HepG2 (cell line): ENCODE measurements around the gene ZNF277. TPM values are rescaled to one million over a fixed set of nuclear protein-coding genes. Genes with fewer than 3 reads are reported as not detected.
A peak's percentile ranks its signal among the peaks of the same experiment; 100 is the strongest.

ENCODE experiments used
- IRF2 ChIP-seq: IDR thresholded peaks from 2 replicates; pipeline ENCODE4 v1.6.1; 2018; ENCODE audit warnings: missing genetic modification reagents, missing compliant biosample characterization
- KDM6A ChIP-seq: IDR thresholded peaks from 2 replicates; pipeline ENCODE4 v1.6.1; 2016; ENCODE audit warnings: low read depth
- NCOA5 ChIP-seq: sonication (generic); formaldehyde crosslinking; IDR thresholded peaks from 2 replicates; pipeline ENCODE4 v1.4.0; 2020; ENCODE audit warnings: missing genetic modification reagents
- NFRKB ChIP-seq: fragments of 450-650 bp; IDR thresholded peaks from 2 replicates; pipeline ENCODE4 v1.6.1; 2017
- ONECUT2 ChIP-seq: sonication (generic); formaldehyde crosslinking; IDR thresholded peaks from 2 replicates; pipeline ENCODE4 v1.4.0; 2020; ENCODE audit warnings: missing genetic modification reagents
- PHF5A ChIP-seq: IDR thresholded peaks from one replicate; pipeline ENCODE4 v1.6.1; 2018; ENCODE audit warnings: low read depth, missing genetic modification reagents; ENCODE audit not compliant: unreplicated experiment
- SALL1 ChIP-seq: sonication (generic); formaldehyde crosslinking; IDR thresholded peaks from 2 replicates; pipeline ENCODE4 v1.8.0; 2022; ENCODE audit warnings: mild to moderate bottlenecking, missing genetic modification reagents
- U2AF1 ChIP-seq: fragments of 200-400 bp; formaldehyde crosslinking; optimal IDR thresholded peaks from 2 replicates; pipeline ENCODE3; 2017; ENCODE audit warnings: mild to moderate bottlenecking, low read depth, low read length
- ZBTB20 ChIP-seq: sonication (generic); formaldehyde crosslinking; IDR thresholded peaks from 2 replicates; pipeline ENCODE4 v1.8.1; 2023; ENCODE audit warnings: missing genetic modification reagents, low read depth, mild to moderate bottlenecking, borderline replicate concordance
- ZEB1 ChIP-seq: IDR thresholded peaks from 2 replicates; pipeline ENCODE4 v1.6.1; 2012; ENCODE audit warnings: mild to moderate bottlenecking, low read depth, inconsistent platforms; ENCODE audit not compliant: insufficient replicate concordance
- ZKSCAN5 ChIP-seq: sonication (generic); formaldehyde crosslinking; IDR thresholded peaks from 2 replicates; pipeline ENCODE4 v1.5.1; 2020; ENCODE audit warnings: mild to moderate bottlenecking, missing genetic modification reagents
- ZSCAN30 ChIP-seq: sonication (generic); formaldehyde crosslinking; IDR thresholded peaks from 2 replicates; pipeline ENCODE4 v1.5.0; 2020; ENCODE audit warnings: mild to moderate bottlenecking, missing genetic modification reagents
- polyA plus RNA-seq, 8 experiments: library from polyadenylated mRNA; depleted of rRNA in 3 of 8; stranded (reverse) in 7 of 8; unstranded in 1 of 8; fragments of >200 nt; fragmentation: Illumina TruSeq in 4 of 8; extraction: Trizol in 4 of 8; gene quantifications; 2 replicates each; pipeline versions ENCODE4 v1.2.1 to v1.2.3, GENCODE V29; 2011 to 2016; ENCODE audit warnings: low read depth in 4 of 8, missing spikeins in 1 of 8, mixed read lengths in 1 of 8; ENCODE audit not compliant: insufficient read depth in 1 of 8
- total RNA-seq, 5 experiments: library from RNA; depleted of rRNA; stranded (reverse); fragments of >200 nt; fragmentation: Illumina TruSeq; extraction: Trizol; gene quantifications; 2 replicates each; pipeline ENCODE4 v1.2.3, GENCODE V29; 2016; ENCODE audit warnings: low read depth in 1 of 5
- TF ChIP-seq, protein P1 (sequence below): sonication (generic); formaldehyde crosslinking; IDR thresholded peaks from 2 replicates; pipeline ENCODE4 v1.5.0; 2020; ENCODE audit warnings: mild to moderate bottlenecking, missing genetic modification reagents, borderline replicate concordance
- TF ChIP-seq, protein P2 (sequence below): sonication (generic); formaldehyde crosslinking; IDR thresholded peaks from 2 replicates; pipeline ENCODE4 v1.8.1; 2023; ENCODE audit warnings: mild to moderate bottlenecking, missing genetic modification reagents, borderline replicate concordance
- TF ChIP-seq, protein P3 (sequence below): sonication (generic); formaldehyde crosslinking; conservative IDR thresholded peaks from 2 replicates; pipeline ENCODE4 v1.8.1; 2023; ENCODE audit warnings: missing genetic modification reagents
- TF ChIP-seq, protein P4 (sequence below): fragments of 450-650 bp; IDR thresholded peaks from 2 replicates; pipeline ENCODE4 v1.6.1; 2017
- TF ChIP-seq, protein P5 (sequence below): sonication (generic); formaldehyde crosslinking; IDR thresholded peaks from 2 replicates; pipeline ENCODE4 v1.4.0; 2020; ENCODE audit warnings: mild to moderate bottlenecking, missing genetic modification reagents
- TF ChIP-seq, protein P6 (sequence below): IDR thresholded peaks from 2 replicates; pipeline ENCODE4 v1.6.1; 2018; ENCODE audit warnings: missing genetic modification reagents, mild to moderate bottlenecking, missing compliant biosample characterization
- TF ChIP-seq, protein P7 (sequence below): sonication (generic); formaldehyde crosslinking; IDR thresholded peaks from 2 replicates; pipeline ENCODE4 v1.4.0; 2020; ENCODE audit warnings: missing genetic modification reagents, borderline replicate concordance

The ZNF277 gene
- total and polyA plus RNA-seq, 2 of the 13 experiments (the other 11 are each of a cell fraction or from before 2014, with no cell fraction given), result 29.1 to 30.1 TPM

DNA sequence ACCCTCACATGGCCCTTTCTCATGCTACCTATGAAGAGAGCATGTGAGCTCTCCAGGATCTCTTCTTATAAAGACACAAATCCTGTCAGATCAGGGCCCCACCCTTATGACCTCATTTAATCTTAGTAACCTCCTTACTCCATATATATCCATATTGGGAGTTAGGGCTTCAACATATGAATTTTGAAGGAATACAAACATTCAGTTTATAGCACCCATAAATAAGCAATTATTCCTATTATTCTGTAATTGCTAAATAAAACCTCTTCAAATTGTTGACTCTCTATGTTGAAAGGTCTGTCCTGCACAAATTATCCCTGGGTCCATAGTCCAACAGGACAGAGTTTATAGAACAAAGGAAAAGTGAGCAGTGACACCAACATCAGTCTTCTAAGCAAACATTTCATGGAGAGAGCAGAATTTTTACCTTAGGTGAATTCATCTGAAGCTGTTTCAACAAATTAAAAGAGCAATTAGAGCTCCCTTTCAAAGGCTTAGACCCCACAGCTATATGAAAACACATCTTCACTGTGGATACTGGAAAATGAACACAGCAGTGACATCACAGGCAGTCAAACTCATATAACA lies 12.5 kb upstream of the ZNF277 start (continued):
- TF ChIP-seq, protein P1, sequence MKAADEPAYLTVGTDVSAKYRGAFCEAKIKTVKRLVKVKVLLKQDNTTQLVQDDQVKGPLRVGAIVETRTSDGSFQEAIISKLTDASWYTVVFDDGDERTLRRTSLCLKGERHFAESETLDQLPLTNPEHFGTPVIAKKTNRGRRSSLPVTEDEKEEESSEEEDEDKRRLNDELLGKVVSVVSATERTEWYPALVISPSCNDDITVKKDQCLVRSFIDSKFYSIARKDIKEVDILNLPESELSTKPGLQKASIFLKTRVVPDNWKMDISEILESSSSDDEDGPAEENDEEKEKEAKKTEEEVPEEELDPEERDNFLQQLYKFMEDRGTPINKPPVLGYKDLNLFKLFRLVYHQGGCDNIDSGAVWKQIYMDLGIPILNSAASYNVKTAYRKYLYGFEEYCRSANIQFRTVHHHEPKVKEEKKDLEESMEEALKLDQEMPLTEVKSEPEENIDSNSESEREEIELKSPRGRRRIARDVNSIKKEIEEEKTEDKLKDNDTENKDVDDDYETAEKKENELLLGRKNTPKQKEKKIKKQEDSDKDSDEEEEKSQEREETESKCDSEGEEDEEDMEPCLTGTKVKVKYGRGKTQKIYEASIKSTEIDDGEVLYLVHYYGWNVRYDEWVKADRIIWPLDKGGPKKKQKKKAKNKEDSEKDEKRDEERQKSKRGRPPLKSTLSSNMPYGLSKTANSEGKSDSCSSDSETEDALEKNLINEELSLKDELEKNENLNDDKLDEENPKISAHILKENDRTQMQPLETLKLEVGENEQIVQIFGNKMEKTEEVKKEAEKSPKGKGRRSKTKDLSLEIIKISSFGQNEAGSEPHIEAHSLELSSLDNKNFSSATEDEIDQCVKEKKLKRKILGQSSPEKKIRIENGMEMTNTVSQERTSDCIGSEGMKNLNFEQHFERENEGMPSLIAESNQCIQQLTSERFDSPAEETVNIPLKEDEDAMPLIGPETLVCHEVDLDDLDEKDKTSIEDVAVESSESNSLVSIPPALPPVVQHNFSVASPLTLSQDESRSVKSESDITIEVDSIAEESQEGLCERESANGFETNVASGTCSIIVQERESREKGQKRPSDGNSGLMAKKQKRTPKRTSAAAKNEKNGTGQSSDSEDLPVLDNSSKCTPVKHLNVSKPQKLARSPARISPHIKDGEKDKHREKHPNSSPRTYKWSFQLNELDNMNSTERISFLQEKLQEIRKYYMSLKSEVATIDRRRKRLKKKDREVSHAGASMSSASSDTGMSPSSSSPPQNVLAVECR, result no peak
- TF ChIP-seq IRF2 (CRISPR knock-in tag) (peak; percentile 67; the same call in 1 of the 2 replicates), ZBTB20 (peak; percentile 63; the same call in 1 of the 2 replicates), NFRKB (no peak), U2AF1 (no peak), KDM6A (peak; percentile 81; the same call in 1 of the 2 replicates), ZKSCAN5 (CRISPR knock-in tag) (no peak), ZEB1 (no peak), PHF5A (CRISPR knock-in tag) (no peak), NCOA5 (no peak), ZSCAN30 (no peak), ONECUT2 (CRISPR knock-in tag) (no peak), SALL1 (CRISPR knock-in tag) (peak; percentile 38; the same call in 1 of the 2 replicates)
- TF ChIP-seq, protein P2, sequence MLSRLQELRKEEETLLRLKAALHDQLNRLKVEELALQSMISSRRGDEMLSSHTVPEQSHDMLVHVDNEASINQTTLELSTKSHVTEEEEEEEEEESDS (CRISPR knock-in tag), result no peak
- TF ChIP-seq, protein P3, sequence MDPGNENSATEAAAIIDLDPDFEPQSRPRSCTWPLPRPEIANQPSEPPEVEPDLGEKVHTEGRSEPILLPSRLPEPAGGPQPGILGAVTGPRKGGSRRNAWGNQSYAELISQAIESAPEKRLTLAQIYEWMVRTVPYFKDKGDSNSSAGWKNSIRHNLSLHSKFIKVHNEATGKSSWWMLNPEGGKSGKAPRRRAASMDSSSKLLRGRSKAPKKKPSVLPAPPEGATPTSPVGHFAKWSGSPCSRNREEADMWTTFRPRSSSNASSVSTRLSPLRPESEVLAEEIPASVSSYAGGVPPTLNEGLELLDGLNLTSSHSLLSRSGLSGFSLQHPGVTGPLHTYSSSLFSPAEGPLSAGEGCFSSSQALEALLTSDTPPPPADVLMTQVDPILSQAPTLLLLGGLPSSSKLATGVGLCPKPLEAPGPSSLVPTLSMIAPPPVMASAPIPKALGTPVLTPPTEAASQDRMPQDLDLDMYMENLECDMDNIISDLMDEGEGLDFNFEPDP (CRISPR knock-in tag), result no peak
- TF ChIP-seq, protein P4, sequence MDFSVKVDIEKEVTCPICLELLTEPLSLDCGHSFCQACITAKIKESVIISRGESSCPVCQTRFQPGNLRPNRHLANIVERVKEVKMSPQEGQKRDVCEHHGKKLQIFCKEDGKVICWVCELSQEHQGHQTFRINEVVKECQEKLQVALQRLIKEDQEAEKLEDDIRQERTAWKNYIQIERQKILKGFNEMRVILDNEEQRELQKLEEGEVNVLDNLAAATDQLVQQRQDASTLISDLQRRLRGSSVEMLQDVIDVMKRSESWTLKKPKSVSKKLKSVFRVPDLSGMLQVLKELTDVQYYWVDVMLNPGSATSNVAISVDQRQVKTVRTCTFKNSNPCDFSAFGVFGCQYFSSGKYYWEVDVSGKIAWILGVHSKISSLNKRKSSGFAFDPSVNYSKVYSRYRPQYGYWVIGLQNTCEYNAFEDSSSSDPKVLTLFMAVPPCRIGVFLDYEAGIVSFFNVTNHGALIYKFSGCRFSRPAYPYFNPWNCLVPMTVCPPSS, result no peak
- TF ChIP-seq, protein P5, sequence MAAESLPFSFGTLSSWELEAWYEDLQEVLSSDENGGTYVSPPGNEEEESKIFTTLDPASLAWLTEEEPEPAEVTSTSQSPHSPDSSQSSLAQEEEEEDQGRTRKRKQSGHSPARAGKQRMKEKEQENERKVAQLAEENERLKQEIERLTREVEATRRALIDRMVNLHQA (CRISPR knock-in tag), result no peak
- TF ChIP-seq, protein P6, sequence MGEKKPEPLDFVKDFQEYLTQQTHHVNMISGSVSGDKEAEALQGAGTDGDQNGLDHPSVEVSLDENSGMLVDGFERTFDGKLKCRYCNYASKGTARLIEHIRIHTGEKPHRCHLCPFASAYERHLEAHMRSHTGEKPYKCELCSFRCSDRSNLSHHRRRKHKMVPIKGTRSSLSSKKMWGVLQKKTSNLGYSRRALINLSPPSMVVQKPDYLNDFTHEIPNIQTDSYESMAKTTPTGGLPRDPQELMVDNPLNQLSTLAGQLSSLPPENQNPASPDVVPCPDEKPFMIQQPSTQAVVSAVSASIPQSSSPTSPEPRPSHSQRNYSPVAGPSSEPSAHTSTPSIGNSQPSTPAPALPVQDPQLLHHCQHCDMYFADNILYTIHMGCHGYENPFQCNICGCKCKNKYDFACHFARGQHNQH (CRISPR knock-in tag), result no peak
- TF ChIP-seq, protein P7, sequence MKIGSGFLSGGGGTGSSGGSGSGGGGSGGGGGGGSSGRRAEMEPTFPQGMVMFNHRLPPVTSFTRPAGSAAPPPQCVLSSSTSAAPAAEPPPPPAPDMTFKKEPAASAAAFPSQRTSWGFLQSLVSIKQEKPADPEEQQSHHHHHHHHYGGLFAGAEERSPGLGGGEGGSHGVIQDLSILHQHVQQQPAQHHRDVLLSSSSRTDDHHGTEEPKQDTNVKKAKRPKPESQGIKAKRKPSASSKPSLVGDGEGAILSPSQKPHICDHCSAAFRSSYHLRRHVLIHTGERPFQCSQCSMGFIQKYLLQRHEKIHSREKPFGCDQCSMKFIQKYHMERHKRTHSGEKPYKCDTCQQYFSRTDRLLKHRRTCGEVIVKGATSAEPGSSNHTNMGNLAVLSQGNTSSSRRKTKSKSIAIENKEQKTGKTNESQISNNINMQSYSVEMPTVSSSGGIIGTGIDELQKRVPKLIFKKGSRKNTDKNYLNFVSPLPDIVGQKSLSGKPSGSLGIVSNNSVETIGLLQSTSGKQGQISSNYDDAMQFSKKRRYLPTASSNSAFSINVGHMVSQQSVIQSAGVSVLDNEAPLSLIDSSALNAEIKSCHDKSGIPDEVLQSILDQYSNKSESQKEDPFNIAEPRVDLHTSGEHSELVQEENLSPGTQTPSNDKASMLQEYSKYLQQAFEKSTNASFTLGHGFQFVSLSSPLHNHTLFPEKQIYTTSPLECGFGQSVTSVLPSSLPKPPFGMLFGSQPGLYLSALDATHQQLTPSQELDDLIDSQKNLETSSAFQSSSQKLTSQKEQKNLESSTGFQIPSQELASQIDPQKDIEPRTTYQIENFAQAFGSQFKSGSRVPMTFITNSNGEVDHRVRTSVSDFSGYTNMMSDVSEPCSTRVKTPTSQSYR (CRISPR knock-in tag), result no peak
